Fibroblast of pulmonary artery (primary cell): ENCODE data around the gene RBM33.

ENCODE experiments used
- DNase-seq: peaks from one replicate; pipeline ENCODE4 v3.0.0-alpha.2; 2010; ENCODE audit warnings: low read depth
- H3K4me3 ChIP-seq: replicated peaks from 2 replicates; pipeline ENCODE4 v1.5.1; 2011; ENCODE audit warnings: low read depth, mild to moderate bottlenecking, control low read depth, low read length, moderate library complexity
- TF ChIP-seq, protein P1 (sequence below): IDR thresholded peaks from 2 replicates; pipeline ENCODE4 v1.5.1; 2011; ENCODE audit warnings: mild to moderate bottlenecking, control low read depth, low read length, inconsistent platforms; ENCODE audit errors: missing control alignments

The RBM33 gene

DNA sequence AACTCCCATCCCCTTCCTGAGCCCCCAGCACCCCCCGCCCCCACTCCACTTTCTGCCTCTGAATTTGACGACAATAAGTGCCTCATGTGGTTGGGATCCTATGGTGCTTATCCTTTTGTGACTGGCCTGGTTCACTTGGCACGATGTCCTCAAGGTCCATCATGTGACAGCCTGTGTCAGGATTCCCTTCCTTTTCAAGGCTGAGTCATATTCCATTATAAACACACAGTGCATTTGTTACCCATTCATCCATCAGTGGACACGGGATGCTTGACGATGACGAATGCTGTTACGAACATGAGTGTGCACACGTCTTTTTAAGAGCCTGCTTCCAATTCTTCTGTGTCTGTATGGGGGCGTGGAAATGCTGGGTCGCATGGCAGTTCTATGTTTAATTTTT, 141.1 kb downstream of the RBM33 start:
- TF ChIP-seq, protein P1, sequence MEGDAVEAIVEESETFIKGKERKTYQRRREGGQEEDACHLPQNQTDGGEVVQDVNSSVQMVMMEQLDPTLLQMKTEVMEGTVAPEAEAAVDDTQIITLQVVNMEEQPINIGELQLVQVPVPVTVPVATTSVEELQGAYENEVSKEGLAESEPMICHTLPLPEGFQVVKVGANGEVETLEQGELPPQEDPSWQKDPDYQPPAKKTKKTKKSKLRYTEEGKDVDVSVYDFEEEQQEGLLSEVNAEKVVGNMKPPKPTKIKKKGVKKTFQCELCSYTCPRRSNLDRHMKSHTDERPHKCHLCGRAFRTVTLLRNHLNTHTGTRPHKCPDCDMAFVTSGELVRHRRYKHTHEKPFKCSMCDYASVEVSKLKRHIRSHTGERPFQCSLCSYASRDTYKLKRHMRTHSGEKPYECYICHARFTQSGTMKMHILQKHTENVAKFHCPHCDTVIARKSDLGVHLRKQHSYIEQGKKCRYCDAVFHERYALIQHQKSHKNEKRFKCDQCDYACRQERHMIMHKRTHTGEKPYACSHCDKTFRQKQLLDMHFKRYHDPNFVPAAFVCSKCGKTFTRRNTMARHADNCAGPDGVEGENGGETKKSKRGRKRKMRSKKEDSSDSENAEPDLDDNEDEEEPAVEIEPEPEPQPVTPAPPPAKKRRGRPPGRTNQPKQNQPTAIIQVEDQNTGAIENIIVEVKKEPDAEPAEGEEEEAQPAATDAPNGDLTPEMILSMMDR = no peak
- H3K4me3 ChIP-seq = no peak overlapping the region
- no peak for DNase-seq

DNA sequence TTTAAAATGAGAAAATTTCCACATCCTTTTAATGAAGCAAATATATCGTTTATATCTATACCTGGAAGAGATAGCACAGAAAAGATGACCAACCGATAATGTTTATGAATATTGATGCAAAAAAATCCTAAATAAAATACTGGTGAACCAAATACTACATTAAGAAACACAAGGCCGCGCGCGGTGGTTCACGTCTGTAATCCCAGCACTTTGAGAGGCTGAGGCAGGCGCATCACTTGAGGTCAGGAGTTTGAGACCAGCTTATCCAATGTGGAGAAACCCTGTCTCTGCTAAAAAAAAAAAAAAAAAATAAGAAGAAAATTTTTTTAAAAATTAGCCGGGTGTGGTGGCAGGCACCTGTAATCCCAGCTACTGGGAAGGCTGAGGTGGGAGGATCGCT, 142.0 kb downstream of the RBM33 start:
- TF ChIP-seq, protein P1 = no peak
- H3K4me3 ChIP-seq = no peak overlapping the region
- DNase-seq = no peak

DNA sequence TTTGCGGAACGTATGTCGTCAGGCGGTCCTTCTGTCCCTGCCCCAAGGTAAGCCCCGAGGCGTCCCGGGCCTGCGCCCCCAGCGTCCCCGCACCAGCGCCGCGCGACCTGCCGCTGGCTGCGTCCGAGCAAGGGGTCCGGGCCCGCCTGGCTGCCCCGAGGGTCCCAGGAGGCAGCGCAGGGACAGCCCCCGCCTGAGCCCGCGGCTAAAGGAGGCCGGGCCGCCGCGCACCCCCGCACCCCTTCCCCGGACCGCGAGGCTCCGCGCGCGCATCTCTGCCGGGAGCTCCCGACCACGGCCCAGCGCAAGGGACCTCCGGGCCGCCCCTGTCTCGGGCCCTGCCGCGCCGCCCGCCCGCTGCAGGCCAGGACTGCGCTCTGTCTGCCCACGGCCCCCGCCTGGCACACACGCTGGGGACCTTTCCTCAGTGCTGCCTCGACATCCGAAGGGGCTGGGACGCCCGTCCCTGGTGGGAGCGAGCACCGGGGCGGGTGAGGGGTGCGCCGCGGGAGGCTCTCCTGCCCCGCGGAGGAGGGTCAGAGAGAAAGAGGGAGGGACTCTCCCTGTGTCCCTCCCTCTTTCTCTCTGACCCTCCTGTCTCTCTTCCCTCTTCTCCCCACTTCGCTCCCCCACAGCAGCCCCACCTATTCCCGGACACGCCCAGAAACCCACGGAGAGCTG, 142.8 kb downstream of the RBM33 start:
- DNase-seq = no peak
- TF ChIP-seq, protein P1 = no peak
- H3K4me3 ChIP-seq = peak overlapping the region; percentile 57

DNA sequence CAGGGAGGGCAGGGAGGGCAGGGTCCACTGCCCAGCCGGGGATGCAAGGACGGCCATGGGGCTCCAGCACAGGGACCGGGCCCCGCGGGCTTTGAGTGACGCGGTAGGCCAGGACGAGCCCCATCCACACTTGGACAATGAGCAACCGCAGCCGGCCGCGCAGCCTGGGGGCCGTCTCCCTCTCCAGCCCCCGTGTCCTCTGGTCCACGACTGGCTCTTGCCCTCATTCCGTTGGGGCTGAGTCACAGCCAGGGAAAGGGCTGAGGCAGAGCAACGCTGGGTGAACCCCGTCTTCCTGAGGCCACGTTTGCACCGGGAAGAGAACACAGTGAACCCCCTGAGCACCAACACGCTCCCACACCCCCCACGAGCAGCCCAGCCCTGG, 144.1 kb downstream of the RBM33 start:
- TF ChIP-seq, protein P1 = no peak
- H3K4me3 ChIP-seq = no peak overlapping the region

DNA sequence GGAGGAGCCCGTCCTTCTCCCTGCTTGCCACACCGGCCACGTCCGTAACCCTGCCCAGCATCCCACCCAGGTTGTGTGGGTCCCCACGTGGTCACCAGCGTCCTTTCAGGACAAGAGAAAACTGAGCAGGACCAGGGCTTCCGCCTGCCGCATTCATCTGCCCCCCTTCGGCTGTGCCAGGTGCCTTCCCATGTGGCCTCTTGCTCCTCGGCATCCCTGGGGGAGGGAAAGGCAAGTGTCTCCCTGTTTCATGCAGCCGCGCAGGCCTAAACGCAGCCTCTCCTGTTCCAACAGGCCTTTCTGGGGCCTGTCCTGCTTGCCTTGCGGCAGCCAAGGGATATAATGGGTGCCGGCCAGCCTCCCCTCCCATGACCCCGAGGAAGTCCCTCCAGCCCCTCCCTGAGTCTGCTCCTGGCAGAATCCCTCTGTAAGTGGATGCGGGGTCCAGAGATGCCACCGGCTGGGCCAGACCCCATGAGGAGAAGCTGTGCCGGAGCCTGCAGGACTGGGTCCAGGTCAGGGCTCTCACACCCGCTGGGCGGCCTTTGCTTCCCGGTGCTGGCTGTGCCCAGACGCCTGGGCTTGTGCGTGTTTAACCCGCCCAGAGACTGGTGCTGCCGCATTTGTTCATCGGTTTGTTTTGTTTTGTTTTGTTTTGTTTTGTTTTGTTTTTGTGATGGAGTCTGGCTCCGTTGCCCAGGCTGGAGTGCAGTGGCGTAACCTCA, 144.7 kb downstream of the RBM33 start:
- TF ChIP-seq, protein P1 = no peak
- H3K4me3 ChIP-seq = no peak overlapping the region
- no peak for DNase-seq

More for the DNA sequence above, 144.1 kb downstream of the RBM33 start:
- DNase-seq = no peak

DNA sequence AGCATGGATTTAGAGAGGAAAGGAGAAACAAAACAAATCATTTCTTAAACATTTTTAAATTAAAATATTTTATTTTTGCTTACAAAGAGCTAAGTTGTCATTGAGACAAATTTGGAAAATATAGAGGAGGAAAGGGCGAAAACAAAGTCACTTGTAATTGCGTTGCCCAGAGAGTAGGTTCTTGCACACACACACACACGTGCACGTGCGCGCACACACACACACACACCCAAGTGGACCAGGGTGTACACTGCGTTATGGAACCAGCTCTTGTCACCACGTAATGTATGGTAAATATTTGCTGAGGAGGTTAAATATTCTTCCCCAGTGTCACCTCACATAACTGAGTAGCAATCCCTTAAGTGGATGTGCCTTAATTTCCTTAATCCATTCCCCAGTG, 146.2 kb downstream of the RBM33 start:
- TF ChIP-seq, protein P1 = no peak
- no peak overlapping the region for H3K4me3 ChIP-seq
- DNase-seq = no peak
